Neuronal stem cell (in vitro differentiated cells): ENCODE results near the gene PPP4R3A.

ENCODE experiments used
- DNase-seq: peaks from one replicate; pipeline ENCODE4 v3.0.0-alpha.2; 2013; ENCODE audit warnings: low spot score
- H2AFZ ChIP-seq: one replicate; pipeline ENCODE4 v1.6.1; 2013; ENCODE audit warnings: mild to moderate bottlenecking, low read length, inconsistent platforms
- H2AK5ac ChIP-seq: 2 replicates; pipeline ENCODE4 v1.6.1; 2013; ENCODE audit warnings: low read depth, mild to moderate bottlenecking, inconsistent platforms, low read length, moderate library complexity, mixed read lengths
- H2BK120ac ChIP-seq: 2 replicates; pipeline ENCODE4 v1.6.1; 2013; ENCODE audit warnings: low read depth, mild to moderate bottlenecking, inconsistent platforms, low read length, moderate library complexity, mixed read lengths
- H2BK12ac ChIP-seq: one replicate; pipeline ENCODE4 v1.6.1; 2013; ENCODE audit warnings: low read length, inconsistent platforms
- H2BK15ac ChIP-seq: 2 replicates; pipeline ENCODE4 v1.6.1; 2013; ENCODE audit warnings: mild to moderate bottlenecking, low read length, inconsistent platforms, mixed read lengths
- H2BK5ac ChIP-seq: one replicate; pipeline ENCODE4 v1.6.1; 2013; ENCODE audit warnings: inconsistent platforms, mild to moderate bottlenecking, low read length, moderate library complexity
- H3K14ac ChIP-seq: one replicate; pipeline ENCODE4 v1.6.1; 2013; ENCODE audit warnings: low read length, inconsistent platforms
- H3K18ac ChIP-seq: 2 replicates; pipeline ENCODE4 v1.6.1; 2013; ENCODE audit warnings: low read length, inconsistent platforms
- H3K23ac ChIP-seq: 2 replicates; pipeline ENCODE4 v1.6.1; 2013; ENCODE audit warnings: low read depth, mild to moderate bottlenecking, mixed read lengths, low read length, inconsistent platforms; ENCODE audit not compliant: poor library complexity
- H3K27ac ChIP-seq: replicated peaks from 3 replicates; pipeline ENCODE4 v1.5.1; 2013; ENCODE audit warnings: low read length, inconsistent platforms
- H3K27me3 ChIP-seq, 3 experiments: 2 replicates each; pipeline ENCODE4 v1.6.1; 2013; ENCODE audit warnings: low read length in 3 of 3, mild to moderate bottlenecking in 2 of 3, inconsistent platforms in 1 of 3, low read depth in 1 of 3, mixed read lengths in 1 of 3, moderate library complexity in 1 of 3; ENCODE audit not compliant: control insufficient read depth in 3 of 3, insufficient read depth in 3 of 3
- H3K36me3 ChIP-seq, 2 donors: replicated peaks in 1 of 2; 2 replicates each; pipeline ENCODE4 v1.6.1; 2013; ENCODE audit warnings: low read length in 2 of 2; ENCODE audit not compliant: control insufficient read depth in 2 of 2, insufficient read depth in 2 of 2
- H3K4ac ChIP-seq: 2 replicates; pipeline ENCODE4 v1.6.1; 2013; ENCODE audit warnings: inconsistent platforms, mild to moderate bottlenecking, low read length, moderate library complexity
- H3K4me1 ChIP-seq, 2 donors: 1 replicate in 1 of 2; 2 replicates in 1 of 2; pipeline ENCODE4 v1.6.1; 2013; ENCODE audit warnings: low read length in 2 of 2, low read depth in 1 of 2; ENCODE audit not compliant: control insufficient read depth in 2 of 2, insufficient read depth in 1 of 2
- H3K4me2 ChIP-seq: one replicate; pipeline ENCODE4 v1.6.1; 2013; ENCODE audit warnings: mild to moderate bottlenecking, low read length, inconsistent platforms; ENCODE audit not compliant: insufficient read depth, poor library complexity, severe bottlenecking
- H3K4me3 ChIP-seq, 2 donors: 2 replicates each; pipeline ENCODE4 v1.5.1; 2013; ENCODE audit warnings: low read length in 2 of 2, mild to moderate bottlenecking in 2 of 2, inconsistent platforms in 1 of 2, moderate library complexity in 1 of 2
- H3K79me1 ChIP-seq: one replicate; pipeline ENCODE4 v1.6.1; 2013; ENCODE audit warnings: low read depth, mild to moderate bottlenecking, inconsistent platforms, low read length, moderate library complexity
- H3K9ac ChIP-seq: one replicate; pipeline ENCODE4 v1.6.1; 2013; ENCODE audit warnings: mild to moderate bottlenecking, low read depth, low read length, inconsistent platforms; ENCODE audit not compliant: poor library complexity
- H3K9me3 ChIP-seq, 2 donors: replicated peaks in 1 of 2; 2 replicates each; pipeline versions ENCODE3 to v1.6.1; 2013; ENCODE audit warnings: low read length in 2 of 2, mild to moderate bottlenecking in 2 of 2, inconsistent platforms in 1 of 2, low read depth in 1 of 2, mixed read lengths in 1 of 2, moderate library complexity in 1 of 2; ENCODE audit not compliant: control insufficient read depth in 2 of 2, insufficient read depth in 1 of 2
- H4K8ac ChIP-seq: one replicate; pipeline ENCODE4 v1.6.1; 2013; ENCODE audit warnings: low read depth, mild to moderate bottlenecking, inconsistent platforms, low read length, moderate library complexity
- H4K91ac ChIP-seq: one replicate; pipeline ENCODE4 v1.6.1; 2013; ENCODE audit warnings: low read length, low read depth, mild to moderate bottlenecking, inconsistent platforms; ENCODE audit not compliant: poor library complexity
- WGBS, 2 donors: extraction: QIAGEN DNeasy Blood & Tissue Kit; methylation state at CpG; one replicate each; pipeline ENCODE4 v1.1.7; 2013; ENCODE audit warnings: missing lambda C conversion rate in 2 of 2, mixed read lengths in 1 of 2; ENCODE audit not compliant: insufficient read length in 2 of 2, insufficient replicate concordance in 1 of 2; ENCODE audit errors: extremely low coverage in 2 of 2; 5-methylcytosine and 5-hydroxymethylcytosine counted together

PPP4R3A gene

DNA sequence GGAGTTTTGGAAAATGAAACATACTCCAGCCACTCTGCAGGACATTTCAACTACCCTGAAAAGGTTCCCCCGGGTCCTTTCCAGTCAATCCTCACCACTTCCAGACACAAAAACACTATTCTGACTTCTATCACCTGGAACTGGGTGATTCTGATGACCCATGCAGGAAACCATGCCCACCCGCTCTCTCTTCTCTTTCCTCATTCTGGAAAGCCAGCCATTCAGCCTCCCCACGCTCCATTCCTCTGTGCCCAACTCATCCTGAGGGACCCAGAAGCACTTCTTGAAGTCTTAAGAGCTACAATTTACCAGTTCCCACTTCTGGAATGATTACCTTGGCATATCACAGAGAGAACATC, 95.7 kb downstream of the PPP4R3A start:
- Histone ChIP-seq H3K36me3 (peaks cover 3 to 17% of the 10 kb centered on the region in 2 donors), H3K27me3 (no peaks in the 10 kb centered on the region), H2BK5ac (no peak overlapping the region), H3K14ac (no peak overlapping the region), H2AK5ac (no peak overlapping the region), H3K27ac (peak overlapping the region; percentile 86), H3K4me1 (peaks cover 34% of the 10 kb centered on the region in 2 donors), H3K4me3 (no peak overlapping the region), H3K18ac (no peak overlapping the region), H3K9ac (no peak overlapping the region), H2AFZ (no peak overlapping the region), H2BK15ac (no peak overlapping the region), H3K4me2 (no peak overlapping the region), H2BK120ac (no peak overlapping the region), H3K4ac (no peak overlapping the region), H4K8ac (no peak overlapping the region), H3K9me3 (no peaks in the 10 kb centered on the region), H3K23ac (no peak overlapping the region), H2BK12ac (no peak overlapping the region), H3K79me1 (peaks cover 2% of the 10 kb centered on the region), H4K91ac (no peak overlapping the region)
- no peak for DNase-seq
- no CpG with 5 or more reads among the region's 3 CpGs for WGBS, 2 donors

DNA sequence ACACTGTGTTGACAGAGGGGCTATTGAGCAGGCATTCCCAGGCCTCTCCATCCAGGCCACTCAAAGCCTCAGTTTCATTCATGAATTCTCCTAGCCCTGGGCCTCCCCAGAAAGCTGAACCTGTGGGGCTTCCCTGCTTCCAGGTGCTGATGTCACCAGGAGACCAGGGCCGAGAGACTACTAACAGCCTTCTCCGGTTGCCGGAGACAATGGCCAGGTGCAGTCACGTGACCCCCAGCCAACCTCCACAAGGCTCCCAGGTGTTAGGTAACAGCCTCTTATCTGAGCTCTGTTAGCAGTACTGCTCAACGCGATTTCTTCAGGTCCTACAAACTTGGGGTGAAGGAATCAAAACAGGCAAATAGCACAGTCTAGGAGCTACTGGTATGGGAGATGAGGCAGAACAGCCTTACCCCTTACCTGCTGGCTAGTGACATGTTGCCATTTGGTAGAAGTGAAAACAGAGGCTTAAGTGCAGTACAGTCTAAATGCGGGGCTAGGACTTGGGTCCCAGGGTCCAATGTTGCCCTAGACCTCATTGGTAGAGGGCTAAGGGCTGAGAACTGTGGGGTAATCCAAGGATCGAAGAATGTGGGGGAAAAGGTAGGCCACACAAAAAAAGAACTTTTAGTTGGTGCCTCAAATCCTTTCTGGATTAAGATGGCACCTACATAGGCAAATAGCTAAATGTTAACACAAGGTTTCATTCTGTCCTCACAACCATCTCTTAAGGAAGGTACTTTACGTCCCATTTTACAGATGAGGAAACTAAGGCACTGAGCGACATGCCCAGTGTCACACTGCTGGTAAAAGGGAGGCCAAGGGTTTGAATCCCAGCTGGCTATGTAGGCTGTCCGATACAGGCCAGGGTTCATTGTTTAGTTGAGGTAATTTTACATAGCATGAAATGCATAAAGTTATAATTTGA, 96.3 kb downstream of the PPP4R3A start:
- Histone ChIP-seq H3K27me3 (no peaks in the 10 kb centered on the region), H3K9me3 (no peaks in the 10 kb centered on the region), H2AFZ (no peak overlapping the region), H3K9ac (no peak overlapping the region), H3K79me1 (peaks cover 2% of the 10 kb centered on the region), H3K27ac (peak overlapping the region; percentile 86), H3K36me3 (peaks cover 3 to 18% of the 10 kb centered on the region in 2 donors), H2AK5ac (no peak overlapping the region), H3K4me2 (no peak overlapping the region), H3K4ac (no peak overlapping the region), H2BK5ac (no peak overlapping the region), H4K91ac (no peak overlapping the region), H3K4me1 (peaks cover 34% of the 10 kb centered on the region in 2 donors), H3K4me3 (no peak overlapping the region), H2BK120ac (no peak overlapping the region), H3K23ac (no peak overlapping the region), H2BK12ac (no peak overlapping the region), H2BK15ac (no peak overlapping the region), H4K8ac (no peak overlapping the region), H3K18ac (no peak overlapping the region), H3K14ac (no peak overlapping the region)
- WGBS, 2 donors = no CpG with 5 or more reads among the region's 11 CpGs
- DNase-seq = no peak

DNA sequence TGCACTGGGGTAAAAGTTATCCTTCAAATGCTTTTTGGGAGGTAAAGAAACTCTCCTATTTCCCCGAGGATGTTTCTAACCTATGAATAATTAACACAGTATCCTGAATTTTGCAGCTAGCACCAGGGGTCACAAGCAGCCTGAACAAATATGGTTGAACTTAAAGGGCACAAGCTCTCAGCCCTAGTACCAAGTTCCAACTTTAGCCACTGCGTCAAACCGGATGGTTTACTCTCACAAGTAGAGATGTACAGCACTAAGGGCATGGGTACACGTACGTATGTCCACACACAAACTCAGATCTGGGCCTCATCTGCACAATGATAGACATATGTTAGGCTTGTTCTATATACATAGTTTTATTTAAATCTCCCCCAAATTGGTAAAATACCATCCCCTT, 97.2 kb downstream of the PPP4R3A start:
- H3K9ac ChIP-seq = no peak overlapping the region
- no peak overlapping the region for H2BK120ac ChIP-seq
- H2BK15ac ChIP-seq = no peak overlapping the region
- H3K23ac ChIP-seq = no peak overlapping the region
- H3K18ac ChIP-seq = no peak overlapping the region
- no CpG with 5 or more reads among the region's 5 CpGs for WGBS, 2 donors
- peaks cover 30 to 34% of the 10 kb centered on the region in 2 donors for H3K4me1 ChIP-seq
- no peak overlapping the region for H2AFZ ChIP-seq
- no peak overlapping the region for H2AK5ac ChIP-seq
- no peak overlapping the region for H2BK12ac ChIP-seq
- no peak overlapping the region for H4K91ac ChIP-seq
- DNase-seq = no peak
- peaks cover 10 to 27% of the 10 kb centered on the region in 2 donors for H3K36me3 ChIP-seq
- no peak overlapping the region for H3K4ac ChIP-seq
- no peaks in the 10 kb centered on the region for H3K27me3 ChIP-seq
- no peak overlapping the region for H2BK5ac ChIP-seq
- no peak overlapping the region for H3K27ac ChIP-seq
- H3K9me3 ChIP-seq = no peaks in the 10 kb centered on the region
- H3K4me3 ChIP-seq = no peak overlapping the region
- H4K8ac ChIP-seq = no peak overlapping the region
- H3K79me1 ChIP-seq = peaks cover 6% of the 10 kb centered on the region
- H3K14ac ChIP-seq = no peak overlapping the region
- no peak overlapping the region for H3K4me2 ChIP-seq

DNA sequence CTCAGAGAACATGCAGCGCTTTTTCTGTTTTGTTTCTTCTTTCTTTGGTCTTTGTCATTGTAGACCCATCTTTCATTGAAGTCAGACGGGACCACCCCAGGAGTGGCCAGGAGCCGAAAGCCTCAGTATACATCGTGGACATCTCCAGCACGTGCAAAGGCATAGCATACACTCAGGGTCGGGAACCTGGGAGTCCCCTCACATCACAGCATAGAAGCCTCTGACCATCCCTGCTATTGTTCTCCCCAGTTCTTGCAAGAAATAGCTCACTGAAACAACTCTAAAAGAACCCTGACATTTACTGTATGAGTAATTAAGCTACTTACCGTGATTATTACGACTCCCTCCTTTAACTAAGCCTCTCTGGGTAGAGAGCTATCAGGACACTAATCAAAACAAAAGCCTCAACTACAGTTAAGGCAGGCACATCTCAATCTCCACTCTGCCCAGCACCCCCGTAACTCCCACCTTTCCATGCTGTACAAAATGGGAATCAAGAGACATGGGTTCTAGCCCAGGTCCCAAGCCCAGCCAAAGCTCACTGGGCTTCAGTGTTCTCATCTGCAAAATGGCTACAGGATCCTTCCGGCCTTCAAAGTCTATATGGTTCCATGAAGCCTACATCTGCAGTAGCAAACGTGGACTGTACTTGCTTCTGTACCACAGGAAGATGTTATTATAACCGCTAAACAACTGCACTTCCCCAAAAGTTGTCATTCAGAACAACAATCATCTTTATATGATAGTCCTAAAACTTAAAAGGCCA, 99.2 kb downstream of the PPP4R3A start:
- H4K8ac ChIP-seq = no peak overlapping the region
- H3K9me3 ChIP-seq = no peaks in the 10 kb centered on the region
- no peak overlapping the region for H4K91ac ChIP-seq
- H3K23ac ChIP-seq = no peak overlapping the region
- H2BK15ac ChIP-seq = no peak overlapping the region
- H3K27ac ChIP-seq = no peak overlapping the region
- H3K9ac ChIP-seq = no peak overlapping the region
- H3K27me3 ChIP-seq = no peaks in the 10 kb centered on the region
- no peak overlapping the region for H2BK120ac ChIP-seq
- H3K36me3 ChIP-seq = peaks cover 18 to 46% of the 10 kb centered on the region in 2 donors
- H3K14ac ChIP-seq = no peak overlapping the region
- peaks cover 25 to 29% of the 10 kb centered on the region in 2 donors for H3K4me1 ChIP-seq
- peaks cover 5% of the 10 kb centered on the region for H3K79me1 ChIP-seq
- no peak overlapping the region for H3K18ac ChIP-seq
- H2AK5ac ChIP-seq = no peak overlapping the region
- no peak overlapping the region for H2BK12ac ChIP-seq
- WGBS, 2 donors = no CpG with 5 or more reads among the region's 12 CpGs
- H2AFZ ChIP-seq = no peak overlapping the region
- no peak for DNase-seq
- no peak overlapping the region for H3K4me3 ChIP-seq
- no peak overlapping the region for H3K4ac ChIP-seq
- no peak overlapping the region for H2BK5ac ChIP-seq
- no peak overlapping the region for H3K4me2 ChIP-seq
